Measurements from ENCODE around the gene DHRSX. TPM values are rescaled to one million over a fixed set of nuclear protein-coding genes. Genes with fewer than 3 reads are reported as not detected.
"Not testable (repeated sequence)": the region's sequence is repeated elsewhere in the genome, so short reads cannot be mapped to it uniquely, and the experiment has no call there.

DHRSX gene
- total RNA-seq, 1 donor from 2014 or later: 29.9 TPM

DNA sequence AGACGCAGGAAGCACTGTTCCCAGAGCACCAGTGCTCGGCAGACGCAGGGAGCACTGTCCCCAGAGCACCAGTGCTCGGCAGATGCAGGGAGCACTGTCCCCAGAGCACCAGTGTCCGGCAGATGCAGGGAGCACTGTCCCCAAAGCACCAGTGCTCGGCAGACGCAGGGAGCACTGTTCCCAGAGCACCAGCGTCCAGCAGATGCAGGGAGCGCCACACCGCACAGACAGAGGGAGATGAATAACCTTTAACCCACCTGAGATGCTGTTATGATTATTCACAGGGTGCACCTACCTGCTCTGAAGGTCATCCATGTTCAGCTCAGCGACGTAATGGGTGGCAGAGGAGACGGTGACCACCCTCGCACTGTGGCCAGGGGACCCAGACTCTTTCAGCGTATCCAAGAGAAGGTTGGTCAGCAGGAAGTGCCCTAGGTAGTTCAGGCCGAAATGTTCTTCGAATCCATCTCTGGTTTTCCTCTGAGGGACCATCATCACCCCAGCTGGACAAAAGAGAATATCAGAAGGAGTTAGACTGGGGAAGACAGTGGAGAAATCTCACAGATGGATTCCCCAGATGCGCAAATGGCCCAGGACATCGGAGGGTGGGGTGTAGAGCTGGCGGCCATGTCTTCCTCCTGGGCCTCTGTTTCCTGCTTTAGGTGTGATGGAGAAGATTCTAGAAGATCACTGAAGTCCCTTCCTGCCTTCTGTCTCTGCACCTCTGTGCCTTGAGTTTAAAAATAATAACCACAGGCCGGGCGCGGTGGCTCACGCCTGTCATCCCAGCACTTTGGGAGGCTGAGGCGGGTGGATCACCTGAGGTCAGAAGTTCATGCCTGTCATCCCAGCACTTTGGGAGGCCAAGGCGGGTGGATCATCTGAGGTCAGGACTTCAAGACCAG lies 234.1 kb downstream of the DHRSX start:
- ATAC-seq (ENCODE audit: poor library complexity) (no peak), DNase-seq (no peak)
- intact Hi-C loops (cut with DNase I): no loop called here

DNA sequence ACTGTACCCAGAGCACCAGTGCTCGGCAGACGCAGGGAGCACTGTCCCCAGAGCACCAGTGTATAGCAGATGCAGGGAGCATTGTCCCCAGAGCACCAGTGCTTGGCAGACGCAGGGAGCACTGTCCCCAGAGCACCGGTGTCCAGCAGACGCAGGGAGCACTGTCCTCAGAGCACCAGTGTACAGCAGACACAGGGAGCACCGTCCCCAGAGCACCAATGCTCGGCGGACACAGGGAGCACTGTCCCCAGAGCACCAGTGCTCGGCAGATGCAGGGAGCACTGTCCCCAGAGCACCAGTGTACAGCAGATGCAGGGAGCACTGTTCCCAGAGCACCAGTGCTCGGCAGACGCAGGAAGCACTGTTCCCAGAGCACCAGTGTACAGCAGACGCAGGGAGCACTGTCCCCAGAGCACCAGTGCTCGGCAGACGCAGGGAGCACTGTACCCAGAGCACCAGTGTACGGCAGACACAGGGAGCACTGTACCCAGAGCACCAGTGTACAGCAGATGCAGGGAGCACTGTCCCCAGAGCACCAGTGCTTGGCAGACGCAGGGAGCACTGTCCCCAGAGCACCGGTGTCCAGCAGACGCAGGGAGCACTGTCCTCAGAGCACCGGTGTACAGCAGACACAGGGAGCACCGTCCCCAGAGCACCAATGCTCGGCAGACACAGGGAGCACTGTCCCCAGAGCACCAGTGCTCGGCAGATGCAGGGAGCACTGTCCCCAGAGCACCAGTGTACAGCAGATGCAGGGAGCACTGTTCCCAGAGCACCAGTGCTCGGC lies 234.9 kb downstream of the DHRSX start:
- DNase-seq; intact Hi-C loops (cut with DNase I); ATAC-seq (ENCODE audit: poor library complexity): not testable (repeated sequence)

DNA sequence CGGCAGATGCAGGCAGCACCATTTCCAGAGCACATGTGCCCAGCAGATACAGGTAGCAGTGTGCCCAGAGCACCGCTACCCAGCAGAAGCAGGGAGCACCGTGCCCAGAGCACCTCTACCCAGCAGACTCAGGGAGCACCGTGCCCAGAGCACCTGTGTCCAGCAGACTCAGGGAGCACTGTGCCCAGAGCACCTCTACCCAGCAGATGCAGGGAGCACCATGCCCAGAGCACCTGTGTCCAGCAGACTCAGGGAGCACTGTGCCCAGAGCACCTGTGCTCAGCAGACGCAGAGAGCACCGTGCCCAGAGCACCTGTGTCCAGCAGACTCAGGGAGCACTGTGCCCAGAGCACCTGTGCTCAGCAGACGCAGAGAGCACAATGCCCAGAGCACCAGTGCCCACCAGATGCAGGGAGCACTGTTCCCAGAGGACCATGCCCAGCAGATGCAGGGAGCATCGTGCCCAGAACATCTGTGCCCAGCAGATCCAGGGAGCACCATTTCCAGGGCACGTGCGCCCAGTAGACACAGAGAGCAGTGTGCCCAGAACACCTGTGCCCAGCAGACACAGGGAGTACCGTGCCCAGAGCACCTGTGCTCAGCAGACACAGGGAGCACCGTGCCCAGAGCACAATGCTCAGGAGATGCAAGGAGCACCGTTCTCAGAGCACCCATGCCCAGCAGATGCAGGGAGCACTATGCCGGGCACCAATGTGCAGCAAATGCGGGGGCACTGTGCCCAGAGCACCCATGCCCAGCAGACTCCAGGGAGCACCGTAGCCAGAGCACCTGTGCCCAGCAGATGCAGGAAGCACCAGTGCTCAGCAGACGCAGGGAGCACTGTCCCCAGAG lies 236.4 kb downstream of the DHRSX start:
- DNase-seq: no peak
- ATAC-seq (ENCODE audit: poor library complexity): no peak
- intact Hi-C loops (cut with DNase I): no loop called here

DNA sequence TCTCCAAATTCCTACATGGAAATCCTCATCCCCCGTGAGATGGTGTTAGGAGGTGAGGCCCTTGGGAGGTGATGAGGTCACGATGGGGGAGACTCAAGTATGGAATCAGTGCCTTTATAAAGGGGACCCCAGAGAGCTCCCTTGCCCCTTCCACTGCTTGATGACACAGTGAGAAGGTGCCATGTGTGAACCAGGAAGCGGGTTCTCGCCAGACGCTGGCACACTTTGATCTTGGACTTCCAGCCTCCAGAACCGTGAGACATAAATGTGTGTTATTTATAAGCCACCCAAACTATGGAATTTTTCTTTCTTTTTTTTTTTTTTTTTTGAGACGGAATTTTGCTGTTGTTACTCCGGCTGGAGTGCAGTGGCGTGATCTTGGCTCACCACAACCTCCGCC lies 237.6 kb downstream of the DHRSX start:
- no peak for DNase-seq
- intact Hi-C loops (cut with DNase I): no loop called here
- no peak for ATAC-seq (ENCODE audit: poor library complexity)

DNA sequence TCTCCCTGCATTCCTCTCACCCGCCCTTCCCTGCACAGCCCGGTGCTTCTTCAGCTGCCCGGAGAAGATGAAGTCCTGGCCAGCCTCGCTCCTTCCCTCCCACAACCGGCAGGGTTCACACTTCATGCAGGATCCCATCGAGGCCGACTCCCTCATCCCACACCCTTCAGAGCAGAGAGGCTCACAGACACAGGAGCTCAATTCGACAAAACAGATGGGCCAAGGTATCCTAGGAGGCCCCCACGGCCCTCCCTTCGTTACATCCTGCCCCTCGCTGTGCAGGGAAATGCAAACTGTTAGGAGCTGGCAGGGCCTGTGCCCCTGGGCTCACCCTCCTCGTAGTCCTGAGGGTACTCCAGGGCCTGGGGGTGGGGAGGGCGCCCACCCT lies 238.1 kb downstream of the DHRSX start:
- no peak for ATAC-seq (ENCODE audit: poor library complexity)

DNA sequence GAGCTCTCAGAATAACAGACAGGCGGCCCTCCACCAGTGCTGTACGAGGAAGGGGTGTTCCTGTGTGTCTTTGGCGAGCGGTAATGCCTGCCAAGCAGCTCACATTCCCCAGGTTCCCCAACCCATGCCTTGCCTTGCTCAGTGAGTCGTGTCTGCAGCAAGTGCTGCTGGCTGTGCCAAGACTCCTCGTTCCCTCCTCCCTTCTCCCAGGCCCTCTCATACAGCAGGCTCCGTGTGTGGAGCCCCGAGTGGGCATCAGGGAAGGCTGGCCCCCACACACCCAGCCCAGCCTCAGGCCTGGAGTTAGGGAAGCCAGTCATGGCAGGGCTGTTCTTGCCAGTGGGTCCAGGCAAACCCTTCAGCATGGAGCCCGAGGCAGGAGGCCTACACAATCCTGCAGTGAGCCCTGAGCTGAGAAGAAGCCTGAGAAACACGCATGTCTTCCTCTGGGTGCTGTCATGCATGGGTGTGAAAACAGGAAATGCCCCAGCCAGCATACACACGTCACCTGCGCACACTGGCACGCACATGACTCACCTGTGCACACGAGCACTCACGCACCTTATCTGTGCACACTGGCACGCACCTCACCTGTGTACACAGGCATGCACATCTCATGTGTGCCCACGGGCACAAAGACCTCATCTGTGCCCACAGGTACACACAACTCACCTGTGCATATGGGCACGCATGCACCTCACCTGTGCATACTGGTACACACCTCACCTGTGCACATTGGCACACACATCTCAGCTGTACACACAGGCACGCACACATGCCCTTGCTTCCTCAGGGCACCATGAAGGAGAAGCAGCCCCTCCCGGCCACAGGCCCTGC lies 238.7 kb downstream of the DHRSX start:
- peak; percentile 78 for ATAC-seq (ENCODE audit: poor library complexity)
- intact Hi-C loops (cut with DNase I): no loop called here
- no peak for DNase-seq

More for the DNA sequence above, 238.1 kb downstream of the DHRSX start:
- DNase-seq: no peak
- intact Hi-C loops (cut with DNase I): no loop called here

DNA sequence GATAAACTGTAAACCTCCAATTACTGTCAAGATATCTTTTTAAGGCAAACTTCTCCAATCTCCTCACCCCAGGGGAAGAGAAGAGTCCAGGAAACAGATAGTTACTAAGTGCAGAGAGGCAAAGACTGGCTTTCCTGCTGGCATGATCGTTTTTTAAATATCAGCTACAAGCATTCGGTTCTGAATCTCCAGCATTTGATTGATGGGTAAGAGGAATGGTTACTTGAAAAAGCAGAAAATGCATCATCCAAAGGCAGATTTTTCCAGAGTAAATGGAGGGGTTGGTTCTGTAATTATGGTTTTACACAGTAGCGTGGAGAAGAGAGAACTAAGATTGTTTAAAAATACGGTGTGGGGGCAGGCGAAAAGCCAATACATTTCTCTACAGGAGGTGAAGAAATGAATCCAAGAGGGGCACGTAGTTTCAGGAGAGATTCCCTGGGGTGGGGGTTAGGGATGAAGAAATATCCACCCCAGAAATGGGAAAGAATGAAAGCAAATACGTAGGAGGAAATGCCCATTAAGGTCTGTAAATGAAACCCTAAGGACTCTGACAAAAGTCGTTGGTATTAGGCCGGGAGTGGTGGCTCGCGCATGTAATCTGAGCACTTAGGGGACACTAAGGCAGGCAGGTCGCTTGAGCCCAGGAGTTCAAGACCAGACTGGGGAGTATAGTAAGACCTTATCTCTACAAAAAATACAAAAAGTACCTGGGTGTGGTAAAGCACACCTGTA lies 248.3 kb downstream of the DHRSX start:
- ATAC-seq (ENCODE audit: poor library complexity): no peak
- no peak for DNase-seq
- intact Hi-C loops (cut with DNase I): no loop called here

DNA sequence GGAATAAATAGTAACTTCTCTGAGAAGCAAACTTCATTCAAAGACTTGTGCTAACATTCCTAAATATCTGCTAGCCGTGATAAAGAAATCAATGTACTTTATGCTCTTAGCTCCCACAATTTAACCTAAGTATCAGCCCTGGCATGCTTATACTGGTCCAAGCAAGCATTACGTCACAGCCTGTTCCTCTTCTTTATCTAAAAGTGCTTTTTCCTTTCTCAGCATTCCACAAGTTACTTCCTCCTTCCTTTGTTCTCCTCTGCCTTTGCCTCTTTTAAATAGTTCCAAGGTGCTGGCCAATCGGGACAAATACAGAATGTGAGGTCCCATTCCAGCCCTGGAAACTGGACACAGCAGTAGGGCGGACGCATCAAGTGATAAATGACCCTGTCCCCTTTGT lies 249.6 kb downstream of the DHRSX start:
- intact Hi-C loops (cut with DNase I): no loop called here
- no peak for DNase-seq
- ATAC-seq (ENCODE audit: poor library complexity): no peak

DNA sequence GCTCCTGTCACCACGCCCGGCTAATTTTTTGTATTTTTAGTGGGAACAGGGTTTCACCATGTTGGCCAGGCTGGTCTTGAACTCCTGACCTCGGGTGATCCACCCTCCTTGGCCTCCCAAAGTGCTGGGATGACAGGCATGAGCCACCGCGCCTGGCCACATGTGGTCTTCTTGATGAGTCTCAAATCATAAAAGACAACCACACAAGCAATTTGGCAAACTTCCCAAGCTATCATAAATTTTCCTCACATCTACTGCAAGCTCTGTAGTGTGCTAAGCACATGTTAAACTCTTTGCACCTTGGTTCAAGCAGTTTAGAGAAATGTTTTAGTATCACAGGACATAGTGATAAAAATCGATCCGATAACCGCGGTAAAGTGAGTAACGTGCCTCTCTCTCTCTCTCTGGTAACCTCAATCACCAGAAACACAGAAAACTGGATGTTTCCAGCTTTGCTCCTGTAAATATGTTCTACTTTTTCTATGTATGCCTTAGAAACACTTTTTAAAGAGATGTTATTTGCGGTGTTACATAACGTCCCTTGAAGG lies 256.8 kb downstream of the DHRSX start:
- ATAC-seq (ENCODE audit: poor library complexity): no peak
- DNase-seq: peak; percentile 20
- intact Hi-C loops (cut with DNase I): no loop called here

DNA sequence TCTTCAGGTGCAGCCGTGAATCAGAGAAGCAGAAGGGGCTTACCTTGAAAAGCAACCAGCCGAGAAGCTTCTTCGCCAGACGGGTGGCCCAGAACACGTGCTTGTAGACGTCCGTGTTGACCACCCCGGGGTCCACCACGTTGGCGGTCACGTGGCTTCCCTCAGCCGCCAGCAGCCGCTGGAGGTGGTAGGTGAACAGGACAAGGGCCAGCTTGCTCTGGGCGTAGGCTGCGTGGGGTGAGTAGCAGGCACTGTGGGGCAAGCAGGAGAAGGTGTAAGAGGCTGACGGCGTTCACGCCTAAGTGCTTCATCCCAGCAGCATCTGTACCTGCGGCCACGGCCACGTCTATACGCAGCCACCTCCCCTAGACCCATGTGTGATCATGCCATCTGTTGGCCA lies 257.8 kb downstream of the DHRSX start:
- intact Hi-C loops (cut with DNase I): no loop called here
- ATAC-seq (ENCODE audit: poor library complexity) (no peak), DNase-seq (peak; percentile 17)

DNA sequence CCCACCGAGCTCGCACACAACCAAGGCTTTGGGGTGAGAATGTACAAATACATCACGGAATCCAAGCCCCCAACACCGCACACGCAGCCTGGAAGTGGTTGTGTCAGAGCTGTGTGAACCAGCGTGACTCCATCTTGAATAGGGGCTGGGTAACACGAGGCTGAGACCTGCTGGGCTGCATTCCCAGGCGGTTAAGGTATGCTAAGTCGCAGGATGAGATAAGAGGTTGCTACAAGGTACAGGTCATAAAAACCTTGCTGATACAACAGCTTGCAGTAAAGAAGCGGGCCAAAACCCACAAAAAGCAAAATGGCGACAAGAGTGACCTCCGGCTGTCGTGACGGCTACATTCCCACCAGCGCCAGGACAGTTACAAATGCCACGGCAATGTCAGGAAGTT lies 258.4 kb downstream of the DHRSX start:
- intact Hi-C loops (cut with DNase I): no loop called here
- ATAC-seq (ENCODE audit: poor library complexity) (no peak), DNase-seq (peak; percentile 17)

DNA sequence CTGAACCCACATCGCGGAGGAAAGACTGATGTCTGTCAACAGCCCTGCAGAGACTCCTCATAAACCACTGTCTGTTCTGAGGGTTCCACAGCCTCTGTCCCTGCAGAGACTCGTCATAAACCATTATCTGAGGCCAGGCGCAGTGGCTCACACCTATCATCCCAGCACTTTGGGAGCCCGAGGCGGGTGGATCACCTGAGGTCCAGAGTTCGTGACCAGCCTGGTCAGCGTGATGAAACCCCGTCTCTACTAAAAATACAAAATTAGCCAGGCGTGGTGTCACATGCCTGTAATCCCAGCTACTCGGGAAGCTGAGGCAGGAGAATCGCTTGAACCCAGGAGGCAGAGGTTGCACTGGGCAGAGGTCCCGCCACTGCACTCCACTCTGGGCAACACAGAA lies 259.3 kb downstream of the DHRSX start:
- intact Hi-C loops (cut with DNase I); ATAC-seq (ENCODE audit: poor library complexity): not testable (repeated sequence)
- DNase-seq: peak; percentile 13

DNA sequence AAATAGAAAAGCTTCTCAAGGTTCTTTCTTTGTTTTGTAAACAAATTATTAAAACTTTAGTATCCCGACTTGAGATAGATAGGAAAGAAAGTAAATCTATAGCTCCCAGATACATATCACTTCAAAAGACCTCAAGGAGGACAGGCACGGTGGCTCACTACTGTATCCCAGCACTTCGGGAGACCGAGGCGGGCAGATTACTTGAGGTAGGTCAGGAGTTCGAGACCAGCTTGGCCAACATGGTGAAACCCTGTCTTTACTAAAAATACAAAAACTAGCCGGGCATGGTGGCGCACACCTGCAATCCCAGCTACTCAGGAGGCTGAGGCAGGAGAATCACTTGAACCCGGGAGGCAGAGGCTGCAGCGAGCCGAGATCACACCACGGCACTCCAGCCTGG lies 260.0 kb downstream of the DHRSX start:
- intact Hi-C loops (cut with DNase I); ATAC-seq (ENCODE audit: poor library complexity): not testable (repeated sequence)
- DNase-seq: peak; percentile 19

DNA sequence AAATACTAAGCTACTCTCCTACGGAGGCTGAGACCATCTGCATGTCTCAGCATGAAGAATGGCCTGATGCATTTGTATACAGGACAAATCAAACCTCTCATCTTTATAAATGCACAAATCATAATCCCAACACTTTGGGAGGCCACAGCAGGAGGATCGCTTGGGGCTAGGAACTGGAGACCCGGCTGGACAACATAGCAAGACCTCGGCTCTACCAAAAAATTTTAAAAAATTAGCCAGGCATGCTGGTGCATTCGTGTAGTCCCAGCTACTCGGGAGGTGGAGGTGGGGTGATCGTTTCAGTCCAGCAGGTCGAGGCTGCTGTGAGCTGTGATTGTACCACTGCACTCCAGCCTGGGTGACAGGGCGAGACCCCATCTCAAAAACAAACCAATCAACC lies 262.8 kb downstream of the DHRSX start:
- no peak for ATAC-seq (ENCODE audit: poor library complexity)
- no peak for DNase-seq
- intact Hi-C loops (cut with DNase I): no loop called here

DNA sequence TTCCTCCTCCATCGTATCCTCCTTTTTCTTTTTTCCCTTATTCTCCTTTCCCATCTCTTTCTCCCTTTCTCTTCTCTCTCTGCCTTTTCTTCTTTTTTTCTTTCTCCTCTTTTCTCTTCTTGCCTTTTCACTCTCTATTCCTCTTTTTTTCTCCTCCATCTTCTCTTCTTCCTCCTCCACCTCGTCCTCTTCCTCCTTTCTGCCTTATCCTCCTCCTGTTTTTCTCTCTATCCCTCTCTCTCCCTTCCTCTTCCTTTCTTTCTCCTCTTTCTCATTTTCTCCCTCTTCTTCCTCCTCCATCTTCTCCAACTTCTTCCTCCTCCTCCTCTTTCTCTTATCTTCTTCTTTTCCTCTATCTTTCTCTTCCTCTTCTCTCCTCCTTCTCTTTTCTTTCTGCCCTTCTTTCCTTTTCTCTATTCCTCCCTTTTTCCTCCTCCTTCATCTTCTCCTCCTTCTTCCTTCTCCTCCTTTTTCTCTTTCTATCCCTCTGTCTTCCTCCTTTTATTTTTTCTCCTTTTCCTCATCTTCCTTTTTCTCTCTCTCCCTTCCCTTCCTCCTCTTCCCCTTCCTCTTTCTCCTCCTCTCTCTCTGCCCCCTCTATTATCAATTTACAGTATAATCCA lies 269.1 kb downstream of the DHRSX start:
- intact Hi-C loops (cut with DNase I): no loop called here
- ATAC-seq (ENCODE audit: poor library complexity) (no peak), DNase-seq (no peak)

DNA sequence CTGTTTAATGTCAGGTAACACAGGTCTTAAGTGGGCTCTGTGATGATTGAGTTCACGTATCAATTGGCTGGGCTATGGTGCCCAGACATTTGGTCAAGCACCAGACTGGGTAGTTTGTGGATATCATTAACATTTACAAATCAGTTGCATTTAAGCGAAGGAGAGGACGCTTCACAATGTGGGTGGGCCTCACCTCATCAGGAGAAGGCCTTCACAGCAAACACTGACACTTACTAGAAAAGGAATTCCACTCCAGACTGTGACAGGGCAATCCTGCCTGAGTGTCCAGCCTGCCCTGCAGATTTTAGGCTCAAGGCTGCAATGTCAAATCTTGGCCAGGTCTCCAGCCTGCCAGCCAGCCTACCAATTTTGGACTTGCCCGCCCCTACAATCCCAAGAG lies 270.3 kb downstream of the DHRSX start:
- DNase-seq (no peak), ATAC-seq (ENCODE audit: poor library complexity) (no peak)
- intact Hi-C loops (cut with DNase I): no loop called here

DNA sequence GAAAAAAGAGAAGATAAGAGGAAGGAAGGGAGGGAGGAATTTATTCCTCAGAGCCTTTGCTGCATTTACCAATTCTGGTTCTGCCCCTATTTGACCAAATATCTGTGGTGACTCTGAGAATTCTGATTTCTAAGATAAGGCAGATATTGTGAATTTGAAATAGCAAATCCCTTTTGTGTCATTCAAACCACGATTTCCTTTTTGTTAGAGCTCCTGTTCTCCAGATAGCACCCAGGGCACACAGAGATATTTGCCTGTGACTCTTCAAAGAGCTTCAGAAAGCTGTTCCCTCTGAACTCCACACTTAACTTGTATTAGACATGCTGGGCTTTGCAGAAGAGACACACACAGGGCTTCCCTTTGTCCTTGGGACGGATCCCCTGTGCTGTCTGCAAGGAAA lies 272.2 kb downstream of the DHRSX start:
- ATAC-seq (ENCODE audit: poor library complexity) (no peak), DNase-seq (no peak)
- intact Hi-C loops (cut with DNase I): no loop called here

Measured in Right ventricle myocardium superior (tissue), 1 donor.